Astrocyte (in vitro differentiated cells and primary cell): ENCODE measurements around the gene SERHL2. TPM values are rescaled to one million over a fixed set of nuclear protein-coding genes. Genes with fewer than 3 reads are reported as not detected.

ENCODE experiments used
- DNase-seq: peaks from one replicate; pipeline ENCODE4 v3.0.0-alpha.2; 2010; ENCODE audit warnings: low read depth
- FAIRE-seq: peaks from 2 replicates; lab custom pipeline; 2011; peaks lifted over from hg19 to GRCh38; lab: Jason Lieb, UNC
- H2AFZ ChIP-seq: 2 replicates; pipeline ENCODE4 v1.6.0; 2012; ENCODE audit warnings: low read depth, low read length, inconsistent platforms
- H3K27ac ChIP-seq: 2 replicates; pipeline ENCODE4 v1.5.1; 2011; ENCODE audit warnings: low read depth, low read length, inconsistent platforms
- H3K27me3 ChIP-seq: 2 replicates; pipeline ENCODE4 v1.6.0; 2011; ENCODE audit warnings: low read length, inconsistent platforms; ENCODE audit not compliant: insufficient read depth
- H3K36me3 ChIP-seq: 2 replicates; pipeline ENCODE4 v1.5.1; 2011; ENCODE audit warnings: low read length, inconsistent platforms; ENCODE audit not compliant: insufficient read depth
- H3K4me1 ChIP-seq: 2 replicates; pipeline ENCODE4 v1.5.1; 2011; ENCODE audit warnings: low read length, inconsistent platforms; ENCODE audit not compliant: insufficient read depth
- H3K4me2 ChIP-seq: 2 replicates; pipeline ENCODE4 v1.6.0; 2012; ENCODE audit warnings: low read length, inconsistent platforms
- H3K4me3 ChIP-seq: 2 replicates; pipeline ENCODE4 v1.5.1; 2011; ENCODE audit warnings: low read depth, mild to moderate bottlenecking, low read length, inconsistent platforms; ENCODE audit not compliant: insufficient read depth
- H3K79me2 ChIP-seq: 2 replicates; pipeline ENCODE4 v1.6.0; 2012; ENCODE audit warnings: mild to moderate bottlenecking, low read length, inconsistent platforms; ENCODE audit not compliant: insufficient read depth
- H3K9ac ChIP-seq: 2 replicates; pipeline ENCODE4 v1.6.0; 2012; ENCODE audit warnings: mild to moderate bottlenecking, low read length, inconsistent platforms
- H3K9me3 ChIP-seq: 2 replicates; pipeline ENCODE4 v1.5.1; 2012; ENCODE audit warnings: low read depth, mild to moderate bottlenecking, low read length, inconsistent platforms; ENCODE audit not compliant: insufficient read depth
- H4K20me1 ChIP-seq: 2 replicates; pipeline ENCODE4 v1.6.0; 2012; ENCODE audit warnings: low read length, inconsistent platforms; ENCODE audit not compliant: insufficient read depth
- H3K27ac Mint-ChIP-seq: one replicate; pipeline ENCODE4 v1.8.0; 2021; ENCODE audit warnings: mild to moderate bottlenecking, mixed read lengths; ENCODE audit not compliant: unreplicated experiment
- H3K27me3 Mint-ChIP-seq: one replicate; pipeline ENCODE4 v1.8.0; 2021; ENCODE audit warnings: low read depth, mixed read lengths; ENCODE audit not compliant: unreplicated experiment
- H3K36me3 Mint-ChIP-seq: one replicate; pipeline ENCODE4 v1.8.0; 2021; ENCODE audit warnings: low read depth, mixed read lengths; ENCODE audit not compliant: unreplicated experiment
- H3K4me1 Mint-ChIP-seq: one replicate; pipeline ENCODE4 v1.8.0; 2021; ENCODE audit warnings: low read depth, mixed read lengths; ENCODE audit not compliant: unreplicated experiment
- H3K4me3 Mint-ChIP-seq: one replicate; pipeline ENCODE4 v1.8.0; 2021; ENCODE audit warnings: mild to moderate bottlenecking, moderate library complexity, mixed read lengths; ENCODE audit not compliant: unreplicated experiment
- H3K9me3 Mint-ChIP-seq: one replicate; pipeline ENCODE4 v1.8.0; 2021; ENCODE audit warnings: mild to moderate bottlenecking, mixed read lengths; ENCODE audit not compliant: unreplicated experiment
- EZH2 ChIP-seq: IDR thresholded peaks from 2 replicates; pipeline ENCODE4 v1.6.1; 2012; ENCODE audit warnings: mild to moderate bottlenecking, low read length, inconsistent platforms; ENCODE audit not compliant: insufficient read depth
- total RNA-seq: library from RNA; stranded (reverse); gene quantifications from 2 replicates; pipeline ENCODE4 v1.2.1, GENCODE V29; 2021
- TF ChIP-seq, protein P1 (sequence below): IDR thresholded peaks from 2 replicates; pipeline ENCODE4 v1.5.1; 2011; ENCODE audit warnings: low read depth, mild to moderate bottlenecking, inconsistent platforms, low read length, moderate library complexity; ENCODE audit not compliant: insufficient read depth

The SERHL2 gene
- total RNA-seq, 1 donor from 2014 or later: 1.2 TPM

DNA sequence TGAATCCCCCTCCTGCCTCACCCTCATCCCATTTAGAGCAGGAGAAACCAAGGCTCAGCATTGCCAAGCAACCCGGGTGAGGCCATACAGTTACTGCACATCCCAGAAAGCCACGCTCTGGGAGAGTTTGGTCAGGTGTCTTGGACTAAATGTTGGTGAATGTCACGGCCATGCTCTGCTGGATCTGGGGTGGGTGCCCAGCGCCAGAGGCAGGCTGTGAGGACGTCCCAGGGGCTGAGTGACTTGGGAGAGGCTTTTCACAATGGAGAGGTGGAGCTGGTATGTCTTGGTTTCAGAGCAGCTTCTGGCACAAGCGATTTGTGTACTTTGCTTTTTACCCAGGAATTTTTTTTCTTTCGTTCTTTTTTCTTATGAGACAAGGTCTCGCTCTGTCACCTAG is 6.6 kb downstream of the SERHL2 start:
- no peak overlapping the region for H2AFZ ChIP-seq
- no peak overlapping the region for H3K4me3 ChIP-seq
- no peaks in the 10 kb centered on the region for H4K20me1 ChIP-seq
- H3K9ac ChIP-seq: no peak overlapping the region
- H3K36me3 ChIP-seq: no peaks in the 10 kb centered on the region
- H3K36me3 Mint-ChIP-seq: no peaks in the 10 kb centered on the region
- H3K9me3 Mint-ChIP-seq: no peaks in the 10 kb centered on the region
- H3K27me3 ChIP-seq: no peaks in the 10 kb centered on the region
- no peaks in the 10 kb centered on the region for H3K79me2 ChIP-seq
- TF ChIP-seq, protein P1, sequence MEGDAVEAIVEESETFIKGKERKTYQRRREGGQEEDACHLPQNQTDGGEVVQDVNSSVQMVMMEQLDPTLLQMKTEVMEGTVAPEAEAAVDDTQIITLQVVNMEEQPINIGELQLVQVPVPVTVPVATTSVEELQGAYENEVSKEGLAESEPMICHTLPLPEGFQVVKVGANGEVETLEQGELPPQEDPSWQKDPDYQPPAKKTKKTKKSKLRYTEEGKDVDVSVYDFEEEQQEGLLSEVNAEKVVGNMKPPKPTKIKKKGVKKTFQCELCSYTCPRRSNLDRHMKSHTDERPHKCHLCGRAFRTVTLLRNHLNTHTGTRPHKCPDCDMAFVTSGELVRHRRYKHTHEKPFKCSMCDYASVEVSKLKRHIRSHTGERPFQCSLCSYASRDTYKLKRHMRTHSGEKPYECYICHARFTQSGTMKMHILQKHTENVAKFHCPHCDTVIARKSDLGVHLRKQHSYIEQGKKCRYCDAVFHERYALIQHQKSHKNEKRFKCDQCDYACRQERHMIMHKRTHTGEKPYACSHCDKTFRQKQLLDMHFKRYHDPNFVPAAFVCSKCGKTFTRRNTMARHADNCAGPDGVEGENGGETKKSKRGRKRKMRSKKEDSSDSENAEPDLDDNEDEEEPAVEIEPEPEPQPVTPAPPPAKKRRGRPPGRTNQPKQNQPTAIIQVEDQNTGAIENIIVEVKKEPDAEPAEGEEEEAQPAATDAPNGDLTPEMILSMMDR: no peak
- DNase-seq: no peak
- no peak overlapping the region for H3K4me2 ChIP-seq
- no peak overlapping the region for H3K4me3 Mint-ChIP-seq
- no peaks in the 10 kb centered on the region for H3K9me3 ChIP-seq
- no peaks in the 10 kb centered on the region for H3K4me1 ChIP-seq
- no peak overlapping the region for H3K27ac ChIP-seq
- no peak overlapping the region for H3K27ac Mint-ChIP-seq
- H3K27me3 Mint-ChIP-seq: peaks cover 2% of the 10 kb centered on the region
- no peaks in the 10 kb centered on the region for H3K4me1 Mint-ChIP-seq
- no peak for FAIRE-seq

DNA sequence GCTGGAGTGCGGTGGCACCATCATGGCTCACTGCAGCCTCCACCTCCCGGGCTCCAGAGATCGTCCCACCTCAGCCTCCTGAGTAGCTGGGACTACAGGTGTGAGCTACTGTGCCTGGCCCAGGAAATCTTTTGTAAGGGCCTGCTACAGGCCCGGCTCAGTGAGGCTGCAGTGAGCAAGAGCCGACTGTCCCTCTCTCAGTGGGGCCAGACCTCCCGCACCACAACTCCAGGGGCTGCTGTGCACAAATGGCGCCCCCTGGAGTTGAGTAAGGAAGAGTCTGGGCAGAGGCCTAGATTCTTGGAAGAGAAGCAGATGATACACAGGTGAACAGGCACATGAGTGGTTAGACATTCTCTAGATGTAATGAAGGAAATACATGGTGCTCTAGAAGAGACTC is 7.0 kb downstream of the SERHL2 start:
- TF ChIP-seq, protein P1: peak; percentile 24
- no peak for TF ChIP-seq EZH2
- no peak overlapping the region for H3K27ac ChIP-seq
- no peak overlapping the region for H2AFZ ChIP-seq
- H3K27me3 Mint-ChIP-seq: peaks cover 2% of the 10 kb centered on the region
- H3K36me3 ChIP-seq: no peaks in the 10 kb centered on the region
- H3K4me1 ChIP-seq: no peaks in the 10 kb centered on the region
- H3K27me3 ChIP-seq: no peaks in the 10 kb centered on the region
- no peak overlapping the region for H3K4me3 Mint-ChIP-seq
- H3K9me3 ChIP-seq: no peaks in the 10 kb centered on the region
- no peaks in the 10 kb centered on the region for H3K79me2 ChIP-seq
- H3K4me3 ChIP-seq: no peak overlapping the region
- no peak overlapping the region for H3K4me2 ChIP-seq
- no peak overlapping the region for H3K27ac Mint-ChIP-seq
- no peaks in the 10 kb centered on the region for H3K36me3 Mint-ChIP-seq
- DNase-seq (no peak), FAIRE-seq (no peak)
- H4K20me1 ChIP-seq: no peaks in the 10 kb centered on the region
- no peak overlapping the region for H3K9ac ChIP-seq
- H3K9me3 Mint-ChIP-seq: no peaks in the 10 kb centered on the region
- H3K4me1 Mint-ChIP-seq: no peaks in the 10 kb centered on the region

DNA sequence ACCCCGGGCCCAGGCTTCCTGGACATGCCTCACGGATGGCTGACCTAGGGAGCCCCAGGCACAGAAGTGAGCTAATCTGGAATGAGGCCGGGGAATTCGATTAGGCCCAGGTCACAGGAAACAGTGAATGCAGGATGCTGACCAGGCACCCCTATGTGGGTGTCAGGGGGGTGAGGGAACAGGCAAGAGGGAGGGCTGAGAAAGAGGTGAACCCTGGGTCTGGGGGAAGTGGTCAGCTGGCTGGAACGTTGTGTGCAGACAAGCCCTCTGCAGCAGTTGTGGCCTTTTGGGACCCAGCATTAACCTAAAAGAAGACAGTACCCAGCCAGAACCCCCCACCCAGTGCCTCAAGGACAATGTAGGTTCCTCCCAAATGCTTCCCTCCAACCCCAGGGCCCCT is 8.1 kb downstream of the SERHL2 start:
- no peaks in the 10 kb centered on the region for H3K4me1 Mint-ChIP-seq
- DNase-seq (no peak), FAIRE-seq (no peak)
- H3K27me3 Mint-ChIP-seq: peaks cover 2% of the 10 kb centered on the region
- Histone ChIP-seq H3K4me2 (no peak overlapping the region), H4K20me1 (no peaks in the 10 kb centered on the region), H3K9me3 (no peaks in the 10 kb centered on the region), H3K4me1 (no peaks in the 10 kb centered on the region), H3K4me3 (no peak overlapping the region), H3K27ac (no peak overlapping the region), H3K9ac (no peak overlapping the region), H3K79me2 (no peaks in the 10 kb centered on the region), H3K27me3 (no peaks in the 10 kb centered on the region), H2AFZ (no peak overlapping the region), H3K36me3 (no peaks in the 10 kb centered on the region)
- TF ChIP-seq EZH2: no peak
- TF ChIP-seq, protein P1: no peak
- H3K9me3 Mint-ChIP-seq: no peaks in the 10 kb centered on the region
- no peak overlapping the region for H3K27ac Mint-ChIP-seq
- no peak overlapping the region for H3K4me3 Mint-ChIP-seq
- no peaks in the 10 kb centered on the region for H3K36me3 Mint-ChIP-seq
